Type B pancreatic cell (in vitro differentiated cells): Measurements from ENCODE around the gene RPL14. TPM values are rescaled to one million over a fixed set of nuclear protein-coding genes. Genes with fewer than 3 reads are reported as not detected.

ENCODE experiments used
- DNase-seq: peaks from one replicate; pipeline ENCODE4 v3.0.0; 2021; ENCODE audit warnings: mixed read lengths; ENCODE audit not compliant: unreplicated experiment; ENCODE audit errors: extremely low spot score
- H3K27ac Mint-ChIP-seq: 2 replicates; pipeline ENCODE4 v1.8.0; 2021; ENCODE audit warnings: mild to moderate bottlenecking, mixed read lengths
- H3K27me3 Mint-ChIP-seq: 2 replicates; pipeline ENCODE4 v1.8.0; 2021; ENCODE audit warnings: mixed read lengths
- H3K36me3 Mint-ChIP-seq: 2 replicates; pipeline ENCODE4 v1.8.0; 2021; ENCODE audit warnings: mixed read lengths
- H3K4me1 Mint-ChIP-seq: one replicate; pipeline ENCODE4 v1.8.0; 2021; ENCODE audit warnings: mixed read lengths; ENCODE audit not compliant: unreplicated experiment
- H3K4me3 Mint-ChIP-seq: 2 replicates; pipeline ENCODE4 v1.8.0; 2021; ENCODE audit warnings: mild to moderate bottlenecking, mixed read lengths
- H3K9me3 Mint-ChIP-seq: 2 replicates; pipeline ENCODE4 v1.8.0; 2021; ENCODE audit warnings: mixed read lengths
- CTCF ChIP-seq: fragments of 200-600 bp; sonication (generic); conservative IDR thresholded peaks from 2 replicates; pipeline ENCODE4 v1.5.0; 2021; ENCODE audit warnings: antibody characterized with exemption, mild to moderate bottlenecking
- total RNA-seq: library from RNA; stranded (reverse); gene quantifications from 2 replicates; pipeline ENCODE4 v1.2.1, GENCODE V29; 2021; ENCODE audit warnings: low replicate concordance

RPL14 gene
- total RNA-seq, 1 donor from 2014 or later, result 2,207 TPM

- H3K27me3 Mint-ChIP-seq, result peaks cover 3% of the 10 kb centered on the region
- no peak for DNase-seq
- H3K27ac Mint-ChIP-seq, result no peak overlapping the region
- no peaks in the 10 kb centered on the region for H3K36me3 Mint-ChIP-seq
- no peaks in the 10 kb centered on the region for H3K9me3 Mint-ChIP-seq
- no peak overlapping the region for H3K4me3 Mint-ChIP-seq
- no peak for TF ChIP-seq CTCF
- no peaks in the 10 kb centered on the region for H3K4me1 Mint-ChIP-seq
Observed at GRCh38 chr3:40470701-40471100, 13.6 kb downstream of the RPL14 start.

GRCh38 chr3:40476478-40477470 lies 19.6 kb downstream of the RPL14 start, which contains the start of gene ZNF619:
ZNF619 (plus strand) TSS chr3:40477122; CDS start chr3:40477980, 858 bp downstream.
- peak; percentile 77 for DNase-seq
- Mint-ChIP-seq H3K27ac (peak within 1 kb of the TSS; percentile 34), H3K4me3 (peak within 1 kb of the TSS; percentile 87), H3K4me1 (no peaks in the 10 kb centered on the region), H3K36me3 (no peaks in the 10 kb centered on the region), H3K9me3 (no peaks in the 10 kb centered on the region), H3K27me3 (peaks cover 3% of the 10 kb centered on the region)
- TF ChIP-seq CTCF, result no peak

- Mint-ChIP-seq H3K4me3 (peak overlapping the region; percentile 87), H3K27me3 (peaks cover 3% of the 10 kb centered on the region), H3K36me3 (no peaks in the 10 kb centered on the region), H3K4me1 (no peaks in the 10 kb centered on the region), H3K9me3 (no peaks in the 10 kb centered on the region), H3K27ac (peak overlapping the region; percentile 34)
- no peak for DNase-seq
- no peak for TF ChIP-seq CTCF
Observed at GRCh38 chr3:40477666-40478065, 20.5 kb downstream of the RPL14 start.

- H3K9me3 Mint-ChIP-seq, result peaks cover 6% of the 10 kb centered on the region
- peaks cover 30% of the 10 kb centered on the region for H3K36me3 Mint-ChIP-seq
- TF ChIP-seq CTCF, result no peak
- H3K27me3 Mint-ChIP-seq, result no peaks in the 10 kb centered on the region
- no peaks in the 10 kb centered on the region for H3K4me1 Mint-ChIP-seq
- no peak overlapping the region for H3K4me3 Mint-ChIP-seq
- no peak overlapping the region for H3K27ac Mint-ChIP-seq
- no peak for DNase-seq
Observed at GRCh38 chr3:40487172-40487571, 30.0 kb downstream of the RPL14 start.

GRCh38 chr3:40490916-40491315 lies 33.8 kb downstream of the RPL14 start:
- no peak overlapping the region for H3K27ac Mint-ChIP-seq
- no peak overlapping the region for H3K4me3 Mint-ChIP-seq
- H3K9me3 Mint-ChIP-seq, result peaks cover 6% of the 10 kb centered on the region
- no peak for TF ChIP-seq CTCF
- DNase-seq, result no peak
- H3K36me3 Mint-ChIP-seq, result peaks cover 29% of the 10 kb centered on the region
- H3K27me3 Mint-ChIP-seq, result no peaks in the 10 kb centered on the region
- H3K4me1 Mint-ChIP-seq, result no peaks in the 10 kb centered on the region
